IMR-90 (cell line): ENCODE measurements around the gene UGT1A7. TPM values are rescaled to one million over a fixed set of nuclear protein-coding genes. Genes with fewer than 3 reads are reported as not detected.

Source experiments
- ATAC-seq: fragments of 200-7000 bp; cut with Tn5 transposase; 2 replicates; pipeline ENCODE4 v1.9.1; 2020; ENCODE audit warnings: low read depth, mild to moderate bottlenecking, moderate library complexity
- BruUV-seq: library from RNA; stranded (reverse); fragments of 400-500 nt; replicated peaks from 2 replicates; lab custom pipeline; 2021; lab: Mats Ljungman, UMichigan
- CTCF ChIA-PET: fragments of 300-600 bp; formaldehyde crosslinking; extraction: SDS; loops from one replicate; lab custom pipeline; 2021; ENCODE audit warnings: antibody characterized with exemption; lab: Yijun Ruan, JAX
- POLR2A ChIA-PET: fragments of 300-600 bp; sonication (Branson Sonifier 250); formaldehyde crosslinking; loops from one replicate; lab custom pipeline; 2022; ENCODE audit warnings: antibody characterized with exemption; ENCODE audit not compliant: unreplicated experiment; lab: Charles Lee
- DNase-seq: peaks from one replicate; pipeline ENCODE4 v3.0.0; 2013
- H2AFZ ChIP-seq: replicated peaks from 2 replicates; pipeline ENCODE3; 2013; ENCODE audit warnings: low read length, mild to moderate bottlenecking; ENCODE audit not compliant: poor library complexity
- H2AK5ac ChIP-seq: 2 replicates; pipeline ENCODE4 v1.6.1; 2013; ENCODE audit warnings: low read depth, low read length, inconsistent platforms
- H2AK9ac ChIP-seq: replicated peaks from 2 replicates; pipeline ENCODE3; 2013; ENCODE audit warnings: mild to moderate bottlenecking, low read depth, low read length, moderate library complexity; ENCODE audit not compliant: poor library complexity
- H2BK120ac ChIP-seq: 2 replicates; pipeline ENCODE4 v1.6.1; 2013; ENCODE audit warnings: low read depth, low read length, inconsistent platforms
- H2BK15ac ChIP-seq: 3 replicates; pipeline ENCODE4 v1.6.1; 2013; ENCODE audit warnings: low read depth, low read length, inconsistent platforms
- H2BK20ac ChIP-seq: 2 replicates; pipeline ENCODE4 v1.6.1; 2013; ENCODE audit warnings: low read depth, mild to moderate bottlenecking, inconsistent platforms, low read length, moderate library complexity
- H2BK5ac ChIP-seq: 2 replicates; pipeline ENCODE4 v1.6.1; 2013; ENCODE audit warnings: mild to moderate bottlenecking, low read depth, low read length, inconsistent platforms; ENCODE audit not compliant: poor library complexity, severe bottlenecking
- H3K14ac ChIP-seq: replicated peaks from 2 replicates; pipeline ENCODE4 v1.6.1; 2013; ENCODE audit warnings: low read depth, low read length, inconsistent platforms
- H3K18ac ChIP-seq: 2 replicates; pipeline ENCODE4 v1.6.1; 2013; ENCODE audit warnings: low read depth, low read length, control low read depth
- H3K23ac ChIP-seq: 2 replicates; pipeline ENCODE4 v1.6.1; 2013; ENCODE audit warnings: low read depth, low read length, inconsistent platforms
- H3K27ac ChIP-seq: 2 replicates; pipeline ENCODE4 v1.5.1; 2013; ENCODE audit warnings: mild to moderate bottlenecking, control low read depth, low read length; ENCODE audit not compliant: insufficient read depth
- H3K27me3 ChIP-seq: 2 replicates; pipeline ENCODE4 v1.6.1; 2013; ENCODE audit warnings: low read length; ENCODE audit not compliant: control insufficient read depth, insufficient read depth
- H3K36me3 ChIP-seq: 2 replicates; pipeline ENCODE4 v1.6.1; 2013; ENCODE audit warnings: low read length, mixed read lengths; ENCODE audit not compliant: control insufficient read depth, insufficient read depth
- H3K4ac ChIP-seq: 2 replicates; pipeline ENCODE4 v1.6.1; 2013; ENCODE audit warnings: low read depth, low read length, inconsistent platforms
- H3K4me1 ChIP-seq: 2 replicates; pipeline ENCODE4 v1.6.1; 2013; ENCODE audit warnings: low read length, mixed read lengths; ENCODE audit not compliant: control insufficient read depth, insufficient read depth
- H3K4me2 ChIP-seq: 2 replicates; pipeline ENCODE4 v1.6.1; 2013; ENCODE audit warnings: low read depth, mild to moderate bottlenecking, control low read depth, low read length, moderate library complexity
- H3K4me3 ChIP-seq: 2 replicates; pipeline ENCODE4 v1.5.1; 2013; ENCODE audit warnings: low read depth, mild to moderate bottlenecking, control low read depth, low read length, moderate library complexity; ENCODE audit not compliant: insufficient read depth
- H3K56ac ChIP-seq: 2 replicates; pipeline ENCODE4 v1.6.1; 2013; ENCODE audit warnings: low read length, inconsistent platforms; ENCODE audit not compliant: insufficient read depth; ENCODE audit errors: extremely low read depth
- H3K79me1 ChIP-seq, 2 experiments: 2 replicates each; pipeline ENCODE4 v1.6.1; 2013; ENCODE audit warnings: low read length in 2 of 2, inconsistent platforms in 1 of 2, low read depth in 1 of 2
- H3K9ac ChIP-seq: 2 replicates; pipeline ENCODE4 v1.6.1; 2013; ENCODE audit warnings: low read depth, low read length, control low read depth
- H3K9me1 ChIP-seq: 2 replicates; pipeline ENCODE4 v1.6.1; 2013; ENCODE audit warnings: low read length, inconsistent platforms; ENCODE audit not compliant: insufficient read depth
- H3K9me3 ChIP-seq: 2 replicates; pipeline ENCODE4 v1.6.1; 2013; ENCODE audit warnings: low read length; ENCODE audit not compliant: control insufficient read depth, insufficient read depth
- H4K20me1 ChIP-seq: 2 replicates; pipeline ENCODE4 v1.6.1; 2013; ENCODE audit warnings: low read length, inconsistent platforms; ENCODE audit not compliant: insufficient read depth
- H4K5ac ChIP-seq: 2 replicates; pipeline ENCODE4 v1.6.1; 2013; ENCODE audit warnings: mild to moderate bottlenecking, low read depth, low read length, control low read depth
- H4K8ac ChIP-seq, 2 experiments: 2 replicates each; pipeline ENCODE4 v1.6.1; 2013; ENCODE audit warnings: low read depth in 2 of 2, low read length in 2 of 2, control low read depth in 1 of 2, inconsistent platforms in 1 of 2
- H4K91ac ChIP-seq: 2 replicates; pipeline ENCODE4 v1.6.1; 2013; ENCODE audit warnings: low read depth, low read length, inconsistent platforms; ENCODE audit not compliant: insufficient read depth
- BHLHE40 ChIP-seq: fragments of 150-350 bp; IDR thresholded peaks from 2 replicates; pipeline ENCODE4 v1.6.1; 2016; ENCODE audit warnings: mild to moderate bottlenecking, low read depth, low read length
- CEBPB ChIP-seq: IDR thresholded peaks from 2 replicates; pipeline ENCODE4 v1.6.1; 2012; ENCODE audit warnings: low read depth, low read length, improper control_type of control experiment
- CHD1 ChIP-seq: IDR thresholded peaks from 2 replicates; pipeline ENCODE4 v1.6.1; 2012; ENCODE audit warnings: low read depth, low read length, improper control_type of control experiment
- FOS ChIP-seq: fragments of 150-350 bp; IDR thresholded peaks from 2 replicates; pipeline ENCODE4 v1.6.1; 2016; ENCODE audit warnings: low read depth, low read length
- MAFK ChIP-seq: IDR thresholded peaks from 2 replicates; pipeline ENCODE4 v1.6.1; 2012; ENCODE audit warnings: low read depth, low read length, improper control_type of control experiment
- MAZ ChIP-seq: IDR thresholded peaks from 2 replicates; pipeline ENCODE4 v1.6.1; 2012; ENCODE audit warnings: low read depth, mild to moderate bottlenecking, low read length, improper control_type of control experiment, moderate library complexity, borderline replicate concordance
- MXI1 ChIP-seq: IDR thresholded peaks from 2 replicates; pipeline ENCODE4 v1.6.1; 2012; ENCODE audit warnings: low read depth, mild to moderate bottlenecking, low read length, moderate library complexity, borderline replicate concordance
- NFE2L2 ChIP-seq: fragments of 150-350 bp; IDR thresholded peaks from 2 replicates; pipeline ENCODE4 v1.6.1; 2016; ENCODE audit warnings: low read depth, mild to moderate bottlenecking, low read length
- POLR2A ChIP-seq: IDR thresholded peaks from 2 replicates; pipeline ENCODE4 v1.6.1; 2012; ENCODE audit warnings: mild to moderate bottlenecking, low read depth, low read length
- RAD21 ChIP-seq: IDR thresholded peaks from 2 replicates; pipeline ENCODE4 v1.6.1; 2012; ENCODE audit warnings: low read length, improper control_type of control experiment
- RCOR1 ChIP-seq: IDR thresholded peaks from 2 replicates; pipeline ENCODE4 v1.6.1; 2012; ENCODE audit warnings: mild to moderate bottlenecking, low read length, improper control_type of control experiment; ENCODE audit not compliant: insufficient replicate concordance
- RFX5 ChIP-seq: IDR thresholded peaks from 2 replicates; pipeline ENCODE4 v1.8.0; 2012; ENCODE audit warnings: low read depth, mild to moderate bottlenecking, low read length, moderate library complexity
- SMC3 ChIP-seq: fragments of 150-350 bp; IDR thresholded peaks from 2 replicates; pipeline ENCODE4 v1.6.1; 2016; ENCODE audit warnings: low read depth, mild to moderate bottlenecking, antibody characterized with exemption, low read length, moderate library complexity
- WGBS, 2 experiments: methylation state at CpG; one replicate each; pipeline versions ENCODE4 v1.1.5 to v1.1.7; 2013; ENCODE audit warnings: missing lambda C conversion rate in 2 of 2; ENCODE audit not compliant: insufficient read length in 1 of 2; ENCODE audit errors: extremely low coverage in 2 of 2; 5-methylcytosine and 5-hydroxymethylcytosine counted together
- dilution Hi-C: fragments of 300-500 bp; cut with HindIII; formaldehyde crosslinking; loops from one replicate; pipeline ENCODE4 v1.14.3; 2018; ENCODE audit warnings: low sequenced_read_pairs; ENCODE audit not compliant: unreplicated experiment
- in situ Hi-C: fragments of 300-500 bp; cut with MboI; formaldehyde crosslinking; loops from 3 replicates; pipeline ENCODE4 v1.14.3; 2019; ENCODE audit warnings: low sequenced_read_pairs, inconsistent platforms, mixed read lengths
- intact Hi-C: fragments of 100-400 bp; cut with micrococcal nuclease; formaldehyde crosslinking; loops from 2 replicates; pipeline ENCODE4 v1.10.0; 2022
- polyA plus RNA-seq, 3 experiments: library from polyadenylated mRNA; depleted of rRNA; stranded (reverse); fragments of >200 nt; gene quantifications; 2 replicates each; pipeline ENCODE4 v1.2.3, GENCODE V29; 2012; ENCODE audit warnings: low replicate concordance in 1 of 3
- total RNA-seq: library from RNA; depleted of rRNA; stranded (reverse); fragments of >200 nt; gene quantifications from 2 replicates; pipeline ENCODE4 v1.2.3, GENCODE V29; 2012
- TF ChIP-seq, protein P1 (sequence below): fragments of 150-350 bp; IDR thresholded peaks from 2 replicates; pipeline ENCODE4 v1.6.1; 2016; ENCODE audit warnings: low read depth, mild to moderate bottlenecking, low read length, moderate library complexity, borderline replicate concordance
- TF ChIP-seq, protein P2 (sequence below): fragments of 150-350 bp; IDR thresholded peaks from 2 replicates; pipeline ENCODE4 v1.6.1; 2017; ENCODE audit warnings: mild to moderate bottlenecking, antibody characterized with exemption, low read length, low read depth

Gene UGT1A7
- total and polyA plus RNA-seq, 2 of the 4 experiments (the other 2 are of a cell fraction) = not detected

DNA sequence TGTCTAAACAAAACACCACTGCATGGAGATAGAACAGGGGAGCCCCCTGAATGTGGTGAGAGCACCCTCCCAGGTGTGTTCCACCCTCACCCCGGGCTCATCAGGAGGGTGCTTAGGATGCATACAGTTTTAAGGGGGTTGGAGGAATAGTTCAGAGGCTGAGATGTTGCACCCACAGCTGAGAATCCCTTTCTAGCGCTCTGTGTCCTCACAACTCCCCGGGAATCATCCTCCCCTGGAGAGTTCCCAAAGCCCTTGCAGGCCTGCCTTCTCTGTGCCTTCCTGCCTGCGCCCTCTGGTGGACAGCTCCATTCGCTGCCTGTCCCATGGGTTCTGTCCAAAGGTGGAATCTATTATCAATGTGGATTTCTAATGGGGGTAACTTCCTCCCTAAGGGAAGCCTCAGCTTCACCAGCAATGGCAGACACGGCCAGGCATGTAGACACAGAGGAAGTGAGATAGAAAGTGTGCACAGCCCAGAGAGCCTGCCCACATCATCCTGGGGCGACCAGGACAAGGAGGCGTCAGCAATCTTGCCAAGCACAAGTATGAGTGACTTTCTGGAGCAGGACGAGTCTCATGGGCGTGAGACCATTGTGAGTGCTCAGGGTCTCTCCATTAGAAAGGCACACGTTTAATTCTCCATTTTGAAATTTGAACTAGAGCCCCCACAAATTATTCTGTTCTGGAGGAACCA, 29.8 kb downstream of the UGT1A7 start:
- H2AK9ac ChIP-seq = no peak overlapping the region
- no peak overlapping the region for H4K8ac ChIP-seq
- H3K18ac ChIP-seq = no peak overlapping the region
- intact Hi-C loops = loop anchor here (1.0 to 5.0 kb wide), 4 partner anchors 154 to 1406 kb away; no protein-coding TSS in a partner anchor
- H3K9me1 ChIP-seq = no peaks in the 10 kb centered on the region
- H2AFZ ChIP-seq = peak overlapping the region; percentile 72
- no TSS peak for BruUV-seq
- no peaks in the 10 kb centered on the region for H4K20me1 ChIP-seq
- peak; percentile 95 for ATAC-seq
- H3K4me2 ChIP-seq = no peak overlapping the region
- WGBS, 2 experiments = 48% methylated on average over 4 of the region's 11 CpGs; no CpG with 5 or more reads in 1 of the 2 experiments
- no peak overlapping the region for H3K4ac ChIP-seq
- no peak overlapping the region for H3K56ac ChIP-seq
- dilution Hi-C loops = no loop called here
- H2BK15ac ChIP-seq = no peak overlapping the region
- in situ Hi-C loops = loop anchor here (5.0 kb wide), 1 partner anchor 264 kb away; no protein-coding TSS in a partner anchor
- H3K23ac ChIP-seq = no peak overlapping the region
- H3K27ac ChIP-seq = no peak overlapping the region
- no peak overlapping the region for H3K4me3 ChIP-seq
- no peak overlapping the region for H3K9ac ChIP-seq
- H3K36me3 ChIP-seq = no peaks in the 10 kb centered on the region
- no peak overlapping the region for H2AK5ac ChIP-seq
- H4K5ac ChIP-seq = no peak overlapping the region
- no peaks in the 10 kb centered on the region for H3K27me3 ChIP-seq
- peak; percentile 73 for DNase-seq
- POLR2A ChIA-PET = no interaction called here
- H3K14ac ChIP-seq = no peak overlapping the region
- no peaks in the 10 kb centered on the region for H3K9me3 ChIP-seq
- CTCF ChIA-PET = interaction anchor here (0.5 to 1.0 kb wide), 6 partner anchors 62 to 355 kb away, joined by 3 read pairs; no protein-coding TSS in a partner anchor
- H2BK5ac ChIP-seq = no peak overlapping the region
- no peaks in the 10 kb centered on the region for H3K79me1 ChIP-seq
- peaks cover 4% of the 10 kb centered on the region for H3K4me1 ChIP-seq
- H2BK120ac ChIP-seq = no peak overlapping the region
- H4K91ac ChIP-seq = no peak overlapping the region; the same call in 1 of the 2 replicates
- H2BK20ac ChIP-seq = no peak overlapping the region
- TF ChIP-seq FOS (no peak), POLR2A (no peak), SMC3 (peak; percentile 78), RFX5 (no peak), CEBPB (no peak), NFE2L2 (no peak), MAZ (peak; percentile 44; the same call in 1 of the 2 replicates), RAD21 (peak; percentile 86), MXI1 (no peak), RCOR1 (no peak), BHLHE40 (no peak), CHD1 (no peak), MAFK (no peak)
- TF ChIP-seq, protein P1, sequence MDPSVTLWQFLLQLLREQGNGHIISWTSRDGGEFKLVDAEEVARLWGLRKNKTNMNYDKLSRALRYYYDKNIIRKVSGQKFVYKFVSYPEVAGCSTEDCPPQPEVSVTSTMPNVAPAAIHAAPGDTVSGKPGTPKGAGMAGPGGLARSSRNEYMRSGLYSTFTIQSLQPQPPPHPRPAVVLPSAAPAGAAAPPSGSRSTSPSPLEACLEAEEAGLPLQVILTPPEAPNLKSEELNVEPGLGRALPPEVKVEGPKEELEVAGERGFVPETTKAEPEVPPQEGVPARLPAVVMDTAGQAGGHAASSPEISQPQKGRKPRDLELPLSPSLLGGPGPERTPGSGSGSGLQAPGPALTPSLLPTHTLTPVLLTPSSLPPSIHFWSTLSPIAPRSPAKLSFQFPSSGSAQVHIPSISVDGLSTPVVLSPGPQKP = no peak
- TF ChIP-seq, protein P2, sequence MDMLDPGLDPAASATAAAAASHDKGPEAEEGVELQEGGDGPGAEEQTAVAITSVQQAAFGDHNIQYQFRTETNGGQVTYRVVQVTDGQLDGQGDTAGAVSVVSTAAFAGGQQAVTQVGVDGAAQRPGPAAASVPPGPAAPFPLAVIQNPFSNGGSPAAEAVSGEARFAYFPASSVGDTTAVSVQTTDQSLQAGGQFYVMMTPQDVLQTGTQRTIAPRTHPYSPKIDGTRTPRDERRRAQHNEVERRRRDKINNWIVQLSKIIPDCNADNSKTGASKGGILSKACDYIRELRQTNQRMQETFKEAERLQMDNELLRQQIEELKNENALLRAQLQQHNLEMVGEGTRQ = no peak
